SK-N-SH treated with all-trans-retinoic acid at 6 μM for 48 hours (cell line): ENCODE measurements around the gene MREG.
A peak's percentile ranks its signal among the peaks of the same experiment; 100 is the strongest.

Experiments used
- ATAC-seq: fragments of 200-7000 bp; cut with Tn5 transposase; 3 replicates; pipeline ENCODE4 v1.9.1; 2020; ENCODE audit warnings: mild to moderate bottlenecking, moderate library complexity
- ARNTL ChIP-seq: fragments of 450-650 bp; formaldehyde crosslinking; IDR thresholded peaks from 2 replicates; pipeline ENCODE4 v1.5.0; 2020; ENCODE audit warnings: low read depth, mild to moderate bottlenecking, moderate library complexity, borderline replicate concordance
- BACH2 ChIP-seq: fragments of 250-450 bp; sonication (Bioruptor Pico); IDR thresholded peaks from 2 replicates; pipeline ENCODE4 v1.9.0; 2021; ENCODE audit warnings: mild to moderate bottlenecking, borderline replicate concordance
- CSDC2 ChIP-seq: fragments of 250-450 bp; sonication (Bioruptor Pico); IDR thresholded peaks from 2 replicates; pipeline ENCODE4 v1.5.0; 2020; ENCODE audit warnings: mild to moderate bottlenecking, moderate library complexity
- ESRRG ChIP-seq: fragments of 250-450 bp; sonication (Bioruptor Pico); IDR thresholded peaks from 2 replicates; pipeline ENCODE4 v1.6.1; 2021; ENCODE audit warnings: mild to moderate bottlenecking
- GLIS3 ChIP-seq: fragments of 250-450 bp; sonication (Bioruptor Pico); IDR thresholded peaks from 2 replicates; pipeline ENCODE4 v1.5.0; 2020; ENCODE audit warnings: mild to moderate bottlenecking, moderate library complexity
- ISL1 ChIP-seq: fragments of 250-450 bp; sonication (Bioruptor Pico); IDR thresholded peaks from 2 replicates; pipeline ENCODE4 v2.1.2; 2022; ENCODE audit warnings: mild to moderate bottlenecking, moderate library complexity
- OSR1 ChIP-seq: fragments of 250-450 bp; sonication (Bioruptor Pico); IDR thresholded peaks from 2 replicates; pipeline ENCODE4 v1.8.0; 2022; ENCODE audit warnings: moderate library complexity, mild to moderate bottlenecking, inconsistent platforms
- PPARA ChIP-seq: fragments of 250-450 bp; sonication (Bioruptor Pico); IDR thresholded peaks from 2 replicates; pipeline ENCODE4 v1.5.0; 2020; ENCODE audit warnings: mild to moderate bottlenecking, borderline replicate concordance
- RARB ChIP-seq: fragments of 250-450 bp; sonication (Bioruptor Pico); IDR thresholded peaks from 2 replicates; pipeline ENCODE4 v1.8.0; 2021; ENCODE audit warnings: mild to moderate bottlenecking, moderate library complexity
- SNAI2 ChIP-seq: fragments of 250-450 bp; sonication (Bioruptor Pico); IDR thresholded peaks from 2 replicates; pipeline ENCODE4 v1.5.0; 2020; ENCODE audit warnings: mild to moderate bottlenecking, moderate library complexity
- TCF4 ChIP-seq: fragments of 250-450 bp; sonication (Bioruptor Pico); IDR thresholded peaks from 2 replicates; pipeline ENCODE4 v1.8.0; 2021; ENCODE audit warnings: mild to moderate bottlenecking, moderate library complexity, borderline replicate concordance
- TOX ChIP-seq: fragments of 250-450 bp; sonication (Bioruptor Pico); IDR thresholded peaks from 2 replicates; pipeline ENCODE4 v1.8.0; 2021; ENCODE audit warnings: mild to moderate bottlenecking, moderate library complexity, borderline replicate concordance
- ZC3H10 ChIP-seq: fragments of 250-450 bp; sonication (Bioruptor Pico); IDR thresholded peaks from 2 replicates; pipeline ENCODE4 v1.5.1; 2021; ENCODE audit warnings: mild to moderate bottlenecking, moderate library complexity
- ZFP3 ChIP-seq: fragments of 250-450 bp; sonication (Bioruptor Pico); IDR thresholded peaks from 2 replicates; pipeline ENCODE4 v1.5.0; 2020; ENCODE audit warnings: mild to moderate bottlenecking, moderate library complexity
- ZFP30 ChIP-seq: fragments of 450-650 bp; formaldehyde crosslinking; IDR thresholded peaks from 2 replicates; pipeline ENCODE4 v1.5.0; 2022; ENCODE audit warnings: mild to moderate bottlenecking, moderate library complexity
- ZNF565 ChIP-seq: fragments of 450-650 bp; formaldehyde crosslinking; conservative IDR thresholded peaks from 2 replicates; pipeline ENCODE4 v1.5.0; 2020; ENCODE audit warnings: low read depth, mild to moderate bottlenecking, moderate library complexity
- ZNF70 ChIP-seq: fragments of 450-650 bp; formaldehyde crosslinking; IDR thresholded peaks from 2 replicates; pipeline ENCODE4 v1.5.0; 2020; ENCODE audit warnings: mild to moderate bottlenecking, moderate library complexity
- ZNF8 ChIP-seq: fragments of 450-650 bp; formaldehyde crosslinking; IDR thresholded peaks from 2 replicates; pipeline ENCODE4 v1.5.0; 2020; ENCODE audit warnings: mild to moderate bottlenecking, moderate library complexity
- TF ChIP-seq, protein P1 (sequence below): fragments of 250-450 bp; sonication (Bioruptor Pico); IDR thresholded peaks from 2 replicates; pipeline ENCODE4 v1.8.0; 2020; ENCODE audit warnings: mild to moderate bottlenecking, moderate library complexity, borderline replicate concordance
- TF ChIP-seq, protein P2 (sequence below): fragments of 250-450 bp; sonication (Bioruptor Pico); IDR thresholded peaks from 2 replicates; pipeline ENCODE4 v1.5.0; 2020; ENCODE audit warnings: mild to moderate bottlenecking, moderate library complexity
- TF ChIP-seq, protein P3 (sequence below): fragments of 250-450 bp; sonication (Bioruptor Pico); IDR thresholded peaks from 2 replicates; pipeline ENCODE4 v1.8.0; 2021; ENCODE audit warnings: low read depth, mild to moderate bottlenecking, moderate library complexity, borderline replicate concordance
- TF ChIP-seq, protein P4 (sequence below): fragments of 250-450 bp; sonication (Bioruptor Pico); IDR thresholded peaks from 2 replicates; pipeline ENCODE4 v1.5.1; 2021; ENCODE audit warnings: mild to moderate bottlenecking, moderate library complexity

The MREG gene

DNA sequence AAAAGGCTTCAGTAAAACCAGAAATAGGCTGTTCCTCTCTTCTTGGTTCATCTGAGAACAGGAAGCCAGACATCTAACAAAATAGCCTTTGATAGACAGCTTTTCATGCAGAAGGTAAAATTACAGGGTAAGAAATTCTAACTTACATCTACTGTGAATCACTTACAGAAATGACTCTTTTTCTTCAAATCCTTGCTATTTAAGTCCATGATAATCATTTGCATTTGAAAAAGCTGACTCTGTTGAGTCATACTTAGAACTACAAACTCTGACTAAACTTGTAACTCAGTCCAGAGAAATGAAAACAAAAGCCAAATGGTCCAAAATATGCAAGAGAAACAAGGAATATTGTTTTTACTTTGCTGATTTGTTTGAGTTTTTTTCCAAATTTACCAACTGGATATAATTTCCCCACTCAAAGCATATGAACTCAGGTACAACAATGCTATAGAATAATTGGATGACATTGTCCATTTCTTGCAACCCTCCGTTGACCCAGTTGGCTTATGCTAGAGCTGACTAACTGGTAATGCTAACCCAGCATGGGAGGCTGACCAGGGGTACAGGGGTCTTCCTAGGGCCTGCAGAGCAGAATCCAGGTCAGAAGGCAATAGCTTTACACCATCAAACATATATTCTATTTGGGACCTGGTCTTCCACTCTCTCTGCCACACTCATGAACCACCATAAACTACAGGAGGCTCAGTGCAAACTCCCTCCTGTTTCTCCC is 18.8 kb upstream of the MREG start:
- peak; percentile 69 for ATAC-seq
- TF ChIP-seq, protein P1, sequence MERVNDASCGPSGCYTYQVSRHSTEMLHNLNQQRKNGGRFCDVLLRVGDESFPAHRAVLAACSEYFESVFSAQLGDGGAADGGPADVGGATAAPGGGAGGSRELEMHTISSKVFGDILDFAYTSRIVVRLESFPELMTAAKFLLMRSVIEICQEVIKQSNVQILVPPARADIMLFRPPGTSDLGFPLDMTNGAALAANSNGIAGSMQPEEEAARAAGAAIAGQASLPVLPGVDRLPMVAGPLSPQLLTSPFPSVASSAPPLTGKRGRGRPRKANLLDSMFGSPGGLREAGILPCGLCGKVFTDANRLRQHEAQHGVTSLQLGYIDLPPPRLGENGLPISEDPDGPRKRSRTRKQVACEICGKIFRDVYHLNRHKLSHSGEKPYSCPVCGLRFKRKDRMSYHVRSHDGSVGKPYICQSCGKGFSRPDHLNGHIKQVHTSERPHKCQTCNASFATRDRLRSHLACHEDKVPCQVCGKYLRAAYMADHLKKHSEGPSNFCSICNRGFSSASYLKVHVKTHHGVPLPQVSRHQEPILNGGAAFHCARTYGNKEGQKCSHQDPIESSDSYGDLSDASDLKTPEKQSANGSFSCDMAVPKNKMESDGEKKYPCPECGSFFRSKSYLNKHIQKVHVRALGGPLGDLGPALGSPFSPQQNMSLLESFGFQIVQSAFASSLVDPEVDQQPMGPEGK (CRISPR knock-in tag), result no peak
- TF ChIP-seq GLIS3 (CRISPR knock-in tag) (no peak), TOX (CRISPR knock-in tag) (no peak), ZNF8 (no peak), RARB (no peak), ZFP3 (CRISPR knock-in tag) (no peak), ZC3H10 (CRISPR knock-in tag) (no peak), ZNF565 (CRISPR knock-in tag) (no peak), OSR1 (no peak), BACH2 (no peak), TCF4 (CRISPR knock-in tag) (no peak), ISL1 (CRISPR knock-in tag) (no peak), ESRRG (CRISPR knock-in tag) (no peak), ZFP30 (CRISPR knock-in tag) (no peak), PPARA (CRISPR knock-in tag) (no peak), CSDC2 (CRISPR knock-in tag) (no peak), ZNF70 (CRISPR knock-in tag) (no peak), ARNTL (CRISPR knock-in tag) (no peak)
- TF ChIP-seq, protein P2, sequence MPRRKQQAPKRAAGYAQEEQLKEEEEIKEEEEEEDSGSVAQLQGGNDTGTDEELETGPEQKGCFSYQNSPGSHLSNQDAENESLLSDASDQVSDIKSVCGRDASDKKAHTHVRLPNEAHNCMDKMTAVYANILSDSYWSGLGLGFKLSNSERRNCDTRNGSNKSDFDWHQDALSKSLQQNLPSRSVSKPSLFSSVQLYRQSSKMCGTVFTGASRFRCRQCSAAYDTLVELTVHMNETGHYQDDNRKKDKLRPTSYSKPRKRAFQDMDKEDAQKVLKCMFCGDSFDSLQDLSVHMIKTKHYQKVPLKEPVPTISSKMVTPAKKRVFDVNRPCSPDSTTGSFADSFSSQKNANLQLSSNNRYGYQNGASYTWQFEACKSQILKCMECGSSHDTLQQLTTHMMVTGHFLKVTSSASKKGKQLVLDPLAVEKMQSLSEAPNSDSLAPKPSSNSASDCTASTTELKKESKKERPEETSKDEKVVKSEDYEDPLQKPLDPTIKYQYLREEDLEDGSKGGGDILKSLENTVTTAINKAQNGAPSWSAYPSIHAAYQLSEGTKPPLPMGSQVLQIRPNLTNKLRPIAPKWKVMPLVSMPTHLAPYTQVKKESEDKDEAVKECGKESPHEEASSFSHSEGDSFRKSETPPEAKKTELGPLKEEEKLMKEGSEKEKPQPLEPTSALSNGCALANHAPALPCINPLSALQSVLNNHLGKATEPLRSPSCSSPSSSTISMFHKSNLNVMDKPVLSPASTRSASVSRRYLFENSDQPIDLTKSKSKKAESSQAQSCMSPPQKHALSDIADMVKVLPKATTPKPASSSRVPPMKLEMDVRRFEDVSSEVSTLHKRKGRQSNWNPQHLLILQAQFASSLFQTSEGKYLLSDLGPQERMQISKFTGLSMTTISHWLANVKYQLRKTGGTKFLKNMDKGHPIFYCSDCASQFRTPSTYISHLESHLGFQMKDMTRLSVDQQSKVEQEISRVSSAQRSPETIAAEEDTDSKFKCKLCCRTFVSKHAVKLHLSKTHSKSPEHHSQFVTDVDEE, result no peak
- TF ChIP-seq, all 23 proteins: peak for 0

DNA sequence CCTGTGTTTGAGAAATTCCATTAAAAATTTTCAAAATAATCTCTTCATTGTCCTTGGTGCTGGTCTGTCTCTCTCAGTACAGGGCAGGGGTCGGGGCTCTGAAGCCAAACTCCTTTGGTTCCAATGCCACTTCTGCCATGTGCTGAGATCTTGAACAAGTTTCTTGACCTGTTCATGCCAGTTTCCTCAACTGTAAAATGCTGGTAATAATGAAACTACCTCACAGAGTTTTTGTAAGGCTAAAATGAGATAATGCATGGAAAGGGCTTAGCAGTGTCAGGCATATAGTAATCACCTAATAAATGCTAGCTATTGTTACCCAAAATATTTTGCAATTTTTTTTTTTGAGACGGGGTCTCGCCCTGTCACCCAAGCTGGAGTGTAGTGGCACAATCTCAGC is 16.9 kb upstream of the MREG start:
- ATAC-seq, result no peak
- TF ChIP-seq ZNF8 (no peak), ZC3H10 (CRISPR knock-in tag) (no peak), OSR1 (no peak), ZNF565 (CRISPR knock-in tag) (no peak), BACH2 (no peak), CSDC2 (CRISPR knock-in tag) (no peak), ARNTL (CRISPR knock-in tag) (no peak), SNAI2 (CRISPR knock-in tag) (no peak), ZFP3 (CRISPR knock-in tag) (no peak), ISL1 (CRISPR knock-in tag) (no peak), ESRRG (CRISPR knock-in tag) (no peak), TCF4 (CRISPR knock-in tag) (no peak), ZNF70 (CRISPR knock-in tag) (no peak)
- TF ChIP-seq, protein P3, sequence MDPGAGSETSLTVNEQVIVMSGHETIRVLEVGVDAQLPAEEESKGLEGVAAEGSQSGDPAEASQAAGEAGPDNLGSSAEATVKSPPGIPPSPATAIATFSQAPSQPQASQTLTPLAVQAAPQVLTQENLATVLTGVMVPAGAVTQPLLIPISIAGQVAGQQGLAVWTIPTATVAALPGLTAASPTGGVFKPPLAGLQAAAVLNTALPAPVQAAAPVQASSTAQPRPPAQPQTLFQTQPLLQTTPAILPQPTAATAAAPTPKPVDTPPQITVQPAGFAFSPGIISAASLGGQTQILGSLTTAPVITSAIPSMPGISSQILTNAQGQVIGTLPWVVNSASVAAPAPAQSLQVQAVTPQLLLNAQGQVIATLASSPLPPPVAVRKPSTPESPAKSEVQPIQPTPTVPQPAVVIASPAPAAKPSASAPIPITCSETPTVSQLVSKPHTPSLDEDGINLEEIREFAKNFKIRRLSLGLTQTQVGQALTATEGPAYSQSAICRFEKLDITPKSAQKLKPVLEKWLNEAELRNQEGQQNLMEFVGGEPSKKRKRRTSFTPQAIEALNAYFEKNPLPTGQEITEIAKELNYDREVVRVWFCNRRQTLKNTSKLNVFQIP (CRISPR knock-in tag), result no peak
- TF ChIP-seq, protein P4, sequence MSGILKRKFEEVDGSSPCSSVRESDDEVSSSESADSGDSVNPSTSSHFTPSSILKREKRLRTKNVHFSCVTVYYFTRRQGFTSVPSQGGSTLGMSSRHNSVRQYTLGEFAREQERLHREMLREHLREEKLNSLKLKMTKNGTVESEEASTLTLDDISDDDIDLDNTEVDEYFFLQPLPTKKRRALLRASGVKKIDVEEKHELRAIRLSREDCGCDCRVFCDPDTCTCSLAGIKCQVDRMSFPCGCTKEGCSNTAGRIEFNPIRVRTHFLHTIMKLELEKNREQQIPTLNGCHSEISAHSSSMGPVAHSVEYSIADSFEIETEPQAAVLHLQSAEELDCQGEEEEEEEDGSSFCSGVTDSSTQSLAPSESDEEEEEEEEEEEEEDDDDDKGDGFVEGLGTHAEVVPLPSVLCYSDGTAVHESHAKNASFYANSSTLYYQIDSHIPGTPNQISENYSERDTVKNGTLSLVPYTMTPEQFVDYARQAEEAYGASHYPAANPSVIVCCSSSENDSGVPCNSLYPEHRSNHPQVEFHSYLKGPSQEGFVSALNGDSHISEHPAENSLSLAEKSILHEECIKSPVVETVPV (CRISPR knock-in tag), result no peak
- TF ChIP-seq, protein P2, result no peak
- TF ChIP-seq, protein P1 (CRISPR knock-in tag), result no peak
